GM12891 (cell line): ENCODE data around the gene FUNDC2.
"Not testable (repeated sequence)": the region's sequence is repeated elsewhere in the genome, so short reads cannot be mapped to it uniquely, and the experiment has no call there.

Source experiments
- DNase-seq: peaks from one replicate; pipeline ENCODE4 v3.0.0; 2011; ENCODE audit warnings: low spot score; ENCODE audit not compliant: insufficient read length
- FAIRE-seq: peaks from 2 replicates; lab custom pipeline; 2011; peaks lifted over from hg19 to GRCh38; lab: Jason Lieb, UNC
- PAX5 ChIP-seq: IDR thresholded peaks from 2 replicates; pipeline ENCODE4 v1.6.1; 2011; ENCODE audit warnings: low read length, moderate library complexity, mild to moderate bottlenecking; ENCODE audit not compliant: insufficient read depth, severe bottlenecking
- POLR2A ChIP-seq: IDR thresholded peaks from 2 replicates; pipeline ENCODE4 v1.6.1; 2011; ENCODE audit warnings: low read depth, low read length, control low read depth
- POLR2AphosphoS5 ChIP-seq: IDR thresholded peaks from 2 replicates; pipeline ENCODE4 v1.6.1; 2011; ENCODE audit warnings: low read depth, low read length, control low read depth
- POU2F2 ChIP-seq: IDR thresholded peaks from 2 replicates; pipeline ENCODE4 v1.6.1; 2011; ENCODE audit warnings: low read depth, mild to moderate bottlenecking, control low read depth, low read length, moderate library complexity
- SPI1 ChIP-seq: IDR thresholded peaks from 2 replicates; pipeline ENCODE4 v1.6.1; 2011; ENCODE audit warnings: low read depth, low read length, control low read depth
- TAF1 ChIP-seq: IDR thresholded peaks from 2 replicates; pipeline ENCODE4 v1.6.1; 2011; ENCODE audit warnings: low read depth, low read length, control low read depth

Gene FUNDC2

GRCh38 chrX:154991039-154991438, 35.6 kb upstream of the FUNDC2 start:
- FAIRE-seq (peak; percentile 65), DNase-seq (no peak)
- TF ChIP-seq PAX5, result no peak
- TF ChIP-seq POLR2AphosphoS5, result no peak
- no peak for TF ChIP-seq SPI1
- no peak for TF ChIP-seq TAF1
- no peak for TF ChIP-seq POU2F2
- no peak for TF ChIP-seq POLR2A

DNA sequence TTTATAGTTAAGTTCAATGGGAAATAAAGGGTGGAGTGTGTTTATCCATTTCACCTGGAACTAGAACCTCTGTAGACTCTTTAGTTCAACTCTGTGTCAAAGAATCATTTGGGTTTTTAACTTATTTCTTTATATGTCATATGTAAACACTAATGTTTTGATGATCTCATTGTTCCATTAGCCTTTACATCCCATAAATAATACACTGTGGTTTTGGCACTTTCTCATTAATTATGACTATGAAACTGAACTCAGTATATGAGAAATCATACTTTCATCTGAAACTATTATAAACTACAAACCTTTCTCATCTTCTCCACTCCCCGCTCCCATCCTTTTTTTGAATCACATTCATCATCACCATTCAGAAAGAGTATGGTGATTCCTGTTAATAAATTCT, 35.2 kb upstream of the FUNDC2 start:
- TF ChIP-seq TAF1, result no peak
- TF ChIP-seq POLR2AphosphoS5, result no peak
- TF ChIP-seq PAX5, result no peak
- TF ChIP-seq POLR2A, result no peak
- no peak for TF ChIP-seq SPI1
- no peak for TF ChIP-seq POU2F2
- no peak for DNase-seq
- FAIRE-seq, result no peak

- TF ChIP-seq POLR2AphosphoS5 (no peak), POU2F2 (no peak), PAX5 (no peak), SPI1 (no peak)
- DNase-seq (no peak), FAIRE-seq (no peak)
These were observed 28.3 kb upstream of the FUNDC2 start for GRCh38 chrX:154998204-154998880.

- DNase-seq, result no peak
- TF ChIP-seq POU2F2 (no peak), POLR2A (no peak), POLR2AphosphoS5 (no peak), SPI1 (no peak), TAF1 (no peak), PAX5 (no peak)
- no peak for FAIRE-seq
These were observed 25.8 kb upstream of the FUNDC2 start for GRCh38 chrX:155000841-155001240.

GRCh38 chrX:155001873-155002272, 24.8 kb upstream of the FUNDC2 start:
- FAIRE-seq, result no peak
- DNase-seq, result no peak
- no peak for TF ChIP-seq SPI1
- TF ChIP-seq POLR2AphosphoS5, result no peak
- no peak for TF ChIP-seq POU2F2
- no peak for TF ChIP-seq PAX5
- no peak for TF ChIP-seq TAF1
- TF ChIP-seq POLR2A, result no peak

- FAIRE-seq (no peak), DNase-seq (no peak)
- TF ChIP-seq POU2F2 (no peak), POLR2A (no peak)
These were observed 21.5 kb upstream of the FUNDC2 start for GRCh38 chrX:155005190-155005589.

DNA sequence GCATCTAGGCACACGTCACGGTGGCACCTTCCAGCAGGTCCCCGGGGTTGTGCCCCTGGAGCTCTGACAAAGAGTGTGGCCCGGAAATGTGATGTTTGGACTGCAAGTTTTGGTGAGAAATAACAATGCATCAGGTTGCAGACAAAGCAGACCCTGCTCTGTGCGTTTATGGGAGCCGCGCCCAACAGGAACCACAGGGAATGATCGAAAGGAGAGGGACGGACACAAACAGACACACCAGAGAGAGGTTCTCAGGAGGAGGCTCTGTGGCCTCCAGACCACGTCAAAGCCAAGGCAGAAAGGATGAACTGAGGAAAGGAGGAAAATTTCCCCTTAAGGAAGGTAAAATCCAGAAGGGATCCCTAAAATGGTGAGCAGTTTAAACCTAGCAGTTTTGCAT, 20.3 kb upstream of the FUNDC2 start:
- not testable (repeated sequence) for DNase-seq
- peak; percentile 33 for FAIRE-seq

DNA sequence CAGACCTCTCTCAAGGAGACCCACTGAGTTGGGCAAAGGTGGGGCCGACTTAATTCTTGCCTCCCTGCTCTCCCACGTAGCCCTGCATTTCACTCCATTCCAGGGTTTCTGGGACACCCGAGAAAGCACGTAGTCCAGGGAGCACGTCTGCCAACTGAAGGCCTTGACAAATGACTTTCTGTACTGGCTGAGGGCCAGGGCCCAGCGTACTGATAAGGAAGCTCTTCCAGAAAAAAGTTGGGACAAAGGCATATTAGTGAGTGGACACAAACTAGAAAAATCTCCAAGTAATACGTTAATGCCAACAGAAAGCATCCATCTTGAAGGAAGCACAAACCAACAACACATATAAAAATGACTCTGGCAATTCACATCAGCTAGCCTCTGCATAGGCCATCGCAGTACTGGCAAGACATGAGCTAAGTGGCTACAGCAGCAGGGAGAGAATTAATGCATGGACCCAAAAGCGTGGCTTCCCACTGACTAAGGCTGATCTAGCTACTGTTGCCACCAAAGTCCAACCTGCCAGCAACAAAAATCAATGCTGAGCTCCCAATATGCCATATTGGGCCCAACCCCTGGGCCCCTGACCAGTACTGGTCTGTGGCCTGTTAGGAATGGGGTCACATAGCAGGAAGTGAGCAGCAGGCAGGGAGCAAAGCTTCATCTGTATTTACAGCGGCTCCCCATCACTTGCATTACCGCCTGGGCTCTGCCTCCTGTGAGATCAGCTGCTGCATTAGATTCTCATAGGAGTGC, 19.6 kb upstream of the FUNDC2 start:
- not testable (repeated sequence) for DNase-seq
- peak; percentile 80 for FAIRE-seq

- peak; percentile 89 for FAIRE-seq
- DNase-seq, result not testable (repeated sequence)
These were observed 18.1 kb upstream of the FUNDC2 start for GRCh38 chrX:155008578-155008977.

DNA sequence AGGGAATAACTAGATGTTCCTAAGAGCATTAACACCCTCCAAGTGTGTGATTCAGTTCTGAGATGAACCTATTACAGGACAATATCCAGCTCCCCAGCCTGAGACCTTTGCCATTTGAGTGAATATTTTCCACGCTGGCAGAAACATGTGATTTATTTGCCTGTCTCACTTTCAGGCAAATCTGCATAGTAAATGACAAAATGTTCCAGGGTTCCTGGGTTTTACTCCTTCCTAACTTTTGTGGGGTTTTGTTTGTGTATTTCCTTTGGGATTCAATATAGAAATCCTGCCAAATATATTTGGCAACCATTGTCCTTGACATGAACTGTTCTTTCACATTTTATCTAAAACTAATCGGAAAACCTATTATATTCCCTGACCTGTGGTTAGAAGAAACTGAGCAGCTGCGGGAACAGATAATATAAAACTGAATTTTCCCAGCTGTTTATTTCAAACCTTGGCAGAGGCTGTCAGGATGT, 16.6 kb upstream of the FUNDC2 start:
- TF ChIP-seq POU2F2 (no peak), POLR2AphosphoS5 (no peak), SPI1 (no peak), TAF1 (no peak), POLR2A (no peak), PAX5 (no peak)
- FAIRE-seq, result no peak

GRCh38 chrX:155020591-155020990, 6.1 kb upstream of the FUNDC2 start:
- no peak for DNase-seq
- FAIRE-seq, result no peak
- TF ChIP-seq POLR2AphosphoS5, result no peak
- no peak for TF ChIP-seq PAX5
- no peak for TF ChIP-seq POU2F2
- no peak for TF ChIP-seq POLR2A
- TF ChIP-seq TAF1, result no peak
- no peak for TF ChIP-seq SPI1

More for the DNA sequence above, 16.6 kb upstream of the FUNDC2 start:
- DNase-seq, result no peak
